D721Med (cell line): ENCODE data around the gene OR9G1.

Experiments used
- DNase-seq: peaks from one replicate; pipeline ENCODE4 v3.0.0; 2011; ENCODE audit warnings: low spot score; ENCODE audit not compliant: insufficient read length
- FAIRE-seq: peaks from 2 replicates; lab custom pipeline; 2011; peaks lifted over from hg19 to GRCh38; lab: Jason Lieb, UNC
- TF ChIP-seq, protein P1 (sequence below): IDR thresholded peaks from 2 replicates; pipeline ENCODE4 v1.5.1; 2012; ENCODE audit warnings: mild to moderate bottlenecking, control low read depth; ENCODE audit not compliant: insufficient read depth; ENCODE audit errors: missing control alignments

The OR9G1 gene

GRCh38 chr11:56740107-56740506, 41.2 kb downstream of the OR9G1 start:
- TF ChIP-seq, protein P1, sequence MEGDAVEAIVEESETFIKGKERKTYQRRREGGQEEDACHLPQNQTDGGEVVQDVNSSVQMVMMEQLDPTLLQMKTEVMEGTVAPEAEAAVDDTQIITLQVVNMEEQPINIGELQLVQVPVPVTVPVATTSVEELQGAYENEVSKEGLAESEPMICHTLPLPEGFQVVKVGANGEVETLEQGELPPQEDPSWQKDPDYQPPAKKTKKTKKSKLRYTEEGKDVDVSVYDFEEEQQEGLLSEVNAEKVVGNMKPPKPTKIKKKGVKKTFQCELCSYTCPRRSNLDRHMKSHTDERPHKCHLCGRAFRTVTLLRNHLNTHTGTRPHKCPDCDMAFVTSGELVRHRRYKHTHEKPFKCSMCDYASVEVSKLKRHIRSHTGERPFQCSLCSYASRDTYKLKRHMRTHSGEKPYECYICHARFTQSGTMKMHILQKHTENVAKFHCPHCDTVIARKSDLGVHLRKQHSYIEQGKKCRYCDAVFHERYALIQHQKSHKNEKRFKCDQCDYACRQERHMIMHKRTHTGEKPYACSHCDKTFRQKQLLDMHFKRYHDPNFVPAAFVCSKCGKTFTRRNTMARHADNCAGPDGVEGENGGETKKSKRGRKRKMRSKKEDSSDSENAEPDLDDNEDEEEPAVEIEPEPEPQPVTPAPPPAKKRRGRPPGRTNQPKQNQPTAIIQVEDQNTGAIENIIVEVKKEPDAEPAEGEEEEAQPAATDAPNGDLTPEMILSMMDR, result no peak
- DNase-seq, result no peak

GRCh38 chr11:56740886-56741285, 42.0 kb downstream of the OR9G1 start:
- DNase-seq (no peak), FAIRE-seq (no peak)
- TF ChIP-seq, protein P1, result no peak

More at GRCh38 chr11:56740107-56740506, 41.2 kb downstream of the OR9G1 start:
- no peak for FAIRE-seq

- FAIRE-seq (no peak), DNase-seq (no peak)
- TF ChIP-seq, protein P1, result no peak
Observed at GRCh38 chr11:56748597-56748996, 49.7 kb downstream of the OR9G1 start, which contains the start of gene OR9G4. TSS of gene OR9G4 (minus strand) at chr11:56748697. CDS start at chr11:56743766, 4,931 bp downstream.

- DNase-seq, result no peak
- TF ChIP-seq, protein P1, result no peak
- no peak for FAIRE-seq
Observed at GRCh38 chr11:56750190-56750589, 51.3 kb downstream of the OR9G1 start.

DNA sequence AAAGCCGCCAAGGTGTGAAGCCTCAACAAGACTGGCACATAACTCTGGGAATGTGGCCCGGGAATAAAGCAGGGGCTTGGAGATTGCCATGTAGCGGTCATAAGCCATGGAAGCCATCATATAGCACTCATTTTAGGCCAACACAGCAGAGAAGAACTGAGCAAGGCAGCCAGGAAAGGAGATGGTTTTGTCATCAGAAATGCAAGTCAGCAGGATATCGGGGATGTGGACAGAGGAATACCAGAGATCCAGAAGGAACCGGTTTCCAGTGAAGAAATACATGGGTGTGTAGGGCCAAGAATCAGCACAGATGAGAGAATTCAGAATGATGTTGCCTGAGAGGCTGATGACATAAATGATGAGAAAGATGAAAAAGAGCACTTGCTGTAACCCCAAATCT, 52.6 kb downstream of the OR9G1 start:
- DNase-seq (no peak), FAIRE-seq (no peak)
- TF ChIP-seq, protein P1, result no peak
